IPS-18a (cell line): ENCODE results near the gene INCENP.

Experiments
- H3K27ac ChIP-seq: one replicate; pipeline ENCODE4 v1.5.1; 2013; ENCODE audit warnings: low read length
- H3K27me3 ChIP-seq: one replicate; pipeline ENCODE4 v1.6.1; 2013; ENCODE audit warnings: mild to moderate bottlenecking, low read length; ENCODE audit not compliant: control insufficient read depth, insufficient read depth
- H3K36me3 ChIP-seq: one replicate; pipeline ENCODE4 v1.6.1; 2013; ENCODE audit warnings: low read depth, low read length; ENCODE audit not compliant: control insufficient read depth
- H3K4me1 ChIP-seq: one replicate; pipeline ENCODE4 v1.6.1; 2013; ENCODE audit warnings: low read depth, low read length; ENCODE audit not compliant: control insufficient read depth
- H3K4me3 ChIP-seq: one replicate; pipeline ENCODE4 v1.5.1; 2013; ENCODE audit warnings: low read length
- H3K9ac ChIP-seq: one replicate; pipeline ENCODE4 v1.6.1; 2013; ENCODE audit warnings: mild to moderate bottlenecking, low read length, moderate library complexity
- H3K9me3 ChIP-seq: one replicate; pipeline ENCODE4 v1.6.1; 2013; ENCODE audit warnings: low read depth, low read length; ENCODE audit not compliant: control insufficient read depth

The INCENP gene

DNA sequence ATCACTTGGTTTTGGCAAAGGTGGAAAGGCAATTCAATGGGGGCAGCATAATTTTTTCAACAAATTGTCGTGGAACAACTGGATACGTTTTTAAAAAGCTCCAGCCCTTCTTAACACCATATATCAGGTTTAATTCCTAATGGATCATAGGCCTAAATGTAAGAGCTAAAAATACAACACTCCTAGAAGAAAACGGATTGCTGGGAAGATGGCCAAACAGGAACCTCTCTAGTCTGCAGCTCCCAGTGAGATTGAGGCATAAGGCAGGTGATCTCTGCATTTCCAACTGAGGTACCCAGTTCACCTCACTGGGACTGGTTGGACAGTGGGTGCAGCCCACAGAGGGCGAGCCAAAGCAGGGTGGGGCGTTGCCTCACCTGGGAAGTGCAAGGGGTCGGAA, 33.8 kb downstream of the INCENP start:
- Histone ChIP-seq H3K4me1 (no peaks in the 10 kb centered on the region), H3K9ac (no peak overlapping the region), H3K4me3 (no peak overlapping the region), H3K27me3 (no peaks in the 10 kb centered on the region), H3K36me3 (peaks cover 6% of the 10 kb centered on the region), H3K9me3 (no peaks in the 10 kb centered on the region), H3K27ac (no peak overlapping the region)

DNA sequence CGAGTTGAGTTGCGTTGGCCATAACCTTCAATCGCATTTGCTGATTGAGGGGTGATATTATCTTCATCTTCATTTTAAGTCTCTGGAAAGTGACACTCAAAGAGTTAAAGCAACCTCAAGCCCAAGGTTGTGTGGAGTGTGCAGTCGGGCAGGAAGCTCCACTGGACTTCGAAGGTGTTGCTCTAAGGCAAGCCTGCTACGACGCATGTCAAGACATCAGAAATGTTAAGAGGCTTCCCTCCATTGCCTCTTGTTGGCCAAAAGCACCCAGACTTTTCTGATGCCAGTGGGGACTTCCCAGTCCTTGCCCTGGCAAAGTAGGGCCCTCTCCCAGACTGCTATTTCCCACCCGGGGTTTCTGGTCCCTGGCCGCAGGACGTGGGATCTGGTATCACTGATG, 42.6 kb downstream of the INCENP start:
- Histone ChIP-seq H3K4me3 (no peak overlapping the region), H3K9me3 (no peaks in the 10 kb centered on the region)

DNA sequence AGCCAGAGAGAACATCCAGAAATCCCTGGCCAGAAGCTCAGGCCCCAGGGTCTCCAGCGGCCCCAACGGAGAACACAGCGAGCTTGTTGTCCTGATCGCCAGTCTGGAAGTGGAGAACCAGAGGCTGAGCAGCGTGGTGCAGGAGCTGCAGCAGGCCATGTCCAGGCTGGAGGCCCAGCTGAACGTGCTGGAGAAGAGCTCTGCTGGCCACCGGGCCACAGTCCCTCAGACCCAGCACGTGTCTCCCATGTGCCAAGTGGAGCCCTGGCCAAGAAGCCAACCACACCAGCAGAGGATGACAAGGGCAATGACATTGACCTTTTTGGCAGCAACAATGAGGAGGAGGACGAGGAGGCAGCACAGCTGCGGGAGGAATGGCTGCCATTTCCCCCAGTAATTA, 45.6 kb downstream of the INCENP start:
- no peaks in the 10 kb centered on the region for H3K9me3 ChIP-seq
- H3K27me3 ChIP-seq: peaks cover 7% of the 10 kb centered on the region
- H3K4me3 ChIP-seq: no peak overlapping the region
- no peaks in the 10 kb centered on the region for H3K4me1 ChIP-seq
- H3K9ac ChIP-seq: no peak overlapping the region
- no peaks in the 10 kb centered on the region for H3K36me3 ChIP-seq
- no peak overlapping the region for H3K27ac ChIP-seq

More for the DNA sequence above, 42.6 kb downstream of the INCENP start:
- Histone ChIP-seq H3K27ac (no peak overlapping the region), H3K27me3 (peaks cover 1% of the 10 kb centered on the region), H3K9ac (no peak overlapping the region), H3K4me1 (no peaks in the 10 kb centered on the region), H3K36me3 (no peaks in the 10 kb centered on the region)

DNA sequence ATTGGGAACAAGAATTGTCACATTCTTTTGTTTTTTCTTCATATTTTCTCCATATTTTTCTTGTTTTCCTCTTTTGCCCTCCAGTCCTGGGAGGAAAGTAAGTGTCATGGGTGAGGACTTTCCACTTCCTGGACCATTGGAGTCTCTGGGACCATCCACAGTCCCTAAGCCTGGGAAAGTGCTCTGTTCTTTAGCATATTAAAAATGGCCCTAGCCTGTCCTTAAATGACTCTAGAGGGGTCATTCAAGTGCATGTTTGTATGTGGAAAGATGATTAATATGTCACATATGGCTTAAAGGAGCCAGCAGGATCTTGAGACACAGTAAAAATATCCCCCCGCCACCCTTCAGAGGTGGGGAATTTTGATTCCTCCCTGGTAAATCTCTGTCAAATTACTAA, 46.1 kb downstream of the INCENP start:
- no peaks in the 10 kb centered on the region for H3K9me3 ChIP-seq
- H3K9ac ChIP-seq: no peak overlapping the region
- H3K27ac ChIP-seq: no peak overlapping the region
- no peak overlapping the region for H3K4me3 ChIP-seq
- H3K4me1 ChIP-seq: no peaks in the 10 kb centered on the region
- H3K27me3 ChIP-seq: peaks cover 7% of the 10 kb centered on the region
- H3K36me3 ChIP-seq: no peaks in the 10 kb centered on the region

DNA sequence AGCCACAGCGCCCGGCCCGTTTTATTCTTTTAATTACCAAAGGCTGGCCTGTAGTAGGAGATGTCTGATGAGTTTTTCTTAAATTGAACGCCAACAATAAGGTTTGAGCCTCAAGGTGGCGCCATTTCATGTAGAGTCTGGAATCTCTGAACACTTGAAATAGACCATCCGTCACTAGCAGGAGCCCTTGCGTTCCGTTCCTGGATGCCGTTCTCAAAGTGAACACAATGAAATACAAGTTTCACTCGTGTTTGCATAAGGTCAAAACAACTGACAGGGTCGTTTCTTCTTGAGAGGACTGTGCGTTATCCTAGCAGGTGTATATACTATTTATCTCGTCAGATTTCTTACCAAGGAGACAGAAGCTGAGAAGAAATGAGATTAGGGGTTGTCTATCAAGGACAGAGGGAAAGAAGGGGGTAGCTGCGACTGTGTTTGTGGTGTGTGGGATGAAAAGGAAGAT, 47.5 kb downstream of the INCENP start:
- Histone ChIP-seq H3K4me3 (no peak overlapping the region), H3K27ac (no peak overlapping the region), H3K9ac (no peak overlapping the region), H3K4me1 (no peaks in the 10 kb centered on the region), H3K27me3 (peaks cover 7% of the 10 kb centered on the region), H3K9me3 (no peaks in the 10 kb centered on the region), H3K36me3 (no peaks in the 10 kb centered on the region)

DNA sequence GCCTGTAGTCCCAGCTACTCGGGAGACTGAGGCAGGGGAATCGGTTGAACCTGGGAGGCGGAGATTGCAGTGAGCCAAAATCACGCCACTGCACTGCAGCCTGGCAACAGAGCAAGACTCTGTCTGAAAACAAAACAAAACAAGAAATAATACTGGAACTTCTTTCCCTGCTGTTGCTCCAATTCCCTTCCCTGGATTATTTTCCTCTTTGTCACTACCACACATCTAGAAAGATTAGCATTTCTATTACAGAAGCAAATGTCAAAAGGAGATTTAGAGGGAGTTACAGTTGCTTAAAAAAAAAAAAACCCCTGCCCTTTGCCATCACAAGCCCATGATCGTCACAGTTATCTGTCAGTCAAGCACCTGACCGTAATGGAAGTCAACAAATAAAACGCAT, 48.5 kb downstream of the INCENP start:
- Histone ChIP-seq H3K9ac (no peak overlapping the region), H3K36me3 (no peaks in the 10 kb centered on the region), H3K4me1 (no peaks in the 10 kb centered on the region), H3K27me3 (peaks cover 7% of the 10 kb centered on the region), H3K9me3 (no peaks in the 10 kb centered on the region), H3K27ac (no peak overlapping the region), H3K4me3 (no peak overlapping the region)

DNA sequence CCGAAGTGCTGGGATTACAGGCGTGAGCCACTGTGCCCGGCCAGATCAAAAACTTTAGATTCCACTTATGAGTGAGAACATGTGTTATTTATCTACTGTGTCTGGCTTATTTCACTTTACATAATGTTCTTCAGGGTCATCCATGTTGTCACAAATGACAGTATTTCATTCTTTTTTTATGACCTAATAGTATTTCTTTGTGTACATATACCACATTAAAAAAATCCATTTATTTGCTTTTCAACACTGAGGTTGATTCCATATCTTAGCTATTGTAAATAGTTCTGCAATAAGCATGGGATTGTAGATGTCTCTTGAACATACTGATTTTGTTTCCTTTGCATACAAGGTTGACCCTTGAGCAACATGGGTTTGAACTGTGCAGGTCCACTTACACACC, 53.0 kb downstream of the INCENP start:
- Histone ChIP-seq H3K36me3 (no peaks in the 10 kb centered on the region), H3K27me3 (peaks cover 1% of the 10 kb centered on the region), H3K9ac (no peak overlapping the region), H3K4me3 (no peak overlapping the region), H3K9me3 (no peaks in the 10 kb centered on the region), H3K27ac (no peak overlapping the region), H3K4me1 (no peaks in the 10 kb centered on the region)

DNA sequence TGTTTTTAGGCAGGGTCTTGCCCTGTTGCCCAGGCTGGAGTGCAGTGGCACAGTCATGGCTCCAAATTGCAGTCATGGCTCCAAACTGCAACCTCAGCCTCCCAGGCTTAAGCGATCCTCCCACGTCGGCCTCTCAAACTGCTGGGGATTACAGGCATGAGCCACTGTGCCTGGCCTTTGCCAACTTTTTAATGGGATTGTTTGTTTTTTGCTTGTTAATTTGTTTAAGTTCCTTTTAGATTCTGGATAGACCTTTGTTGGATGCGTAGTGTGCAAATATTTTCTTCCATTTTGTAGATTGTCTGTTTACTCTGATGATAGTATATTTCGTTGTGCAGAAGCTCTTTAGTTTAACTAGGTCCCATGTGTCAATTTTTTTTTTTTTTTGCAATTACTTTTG, 56.2 kb downstream of the INCENP start:
- H3K9ac ChIP-seq: no peak overlapping the region
- no peak overlapping the region for H3K27ac ChIP-seq
- no peaks in the 10 kb centered on the region for H3K4me1 ChIP-seq
- H3K36me3 ChIP-seq: no peaks in the 10 kb centered on the region
- no peaks in the 10 kb centered on the region for H3K27me3 ChIP-seq
- H3K4me3 ChIP-seq: no peak overlapping the region
- H3K9me3 ChIP-seq: no peaks in the 10 kb centered on the region

DNA sequence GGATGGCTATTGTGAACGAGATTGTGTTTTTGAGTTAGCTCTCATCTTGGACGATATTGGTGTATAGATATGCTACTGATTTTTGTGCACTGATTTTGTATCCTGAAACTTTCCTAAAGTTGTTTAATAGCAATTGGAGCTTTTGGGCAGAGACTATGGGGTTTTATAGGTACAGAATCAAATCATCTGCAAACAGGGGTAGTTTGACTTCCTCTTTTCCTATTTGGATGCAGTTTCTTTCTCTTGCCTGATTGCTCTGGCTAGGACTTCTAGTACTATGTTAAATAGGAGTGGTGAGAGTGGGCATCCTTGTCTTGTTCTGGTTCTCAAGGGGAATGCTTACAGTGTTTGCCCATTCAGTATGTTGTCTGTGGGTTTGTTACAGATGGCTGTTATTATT, 57.3 kb downstream of the INCENP start:
- no peaks in the 10 kb centered on the region for H3K4me1 ChIP-seq
- H3K9me3 ChIP-seq: no peaks in the 10 kb centered on the region
- no peaks in the 10 kb centered on the region for H3K27me3 ChIP-seq
- no peak overlapping the region for H3K4me3 ChIP-seq
- H3K9ac ChIP-seq: no peak overlapping the region
- no peak overlapping the region for H3K27ac ChIP-seq
- no peaks in the 10 kb centered on the region for H3K36me3 ChIP-seq

DNA sequence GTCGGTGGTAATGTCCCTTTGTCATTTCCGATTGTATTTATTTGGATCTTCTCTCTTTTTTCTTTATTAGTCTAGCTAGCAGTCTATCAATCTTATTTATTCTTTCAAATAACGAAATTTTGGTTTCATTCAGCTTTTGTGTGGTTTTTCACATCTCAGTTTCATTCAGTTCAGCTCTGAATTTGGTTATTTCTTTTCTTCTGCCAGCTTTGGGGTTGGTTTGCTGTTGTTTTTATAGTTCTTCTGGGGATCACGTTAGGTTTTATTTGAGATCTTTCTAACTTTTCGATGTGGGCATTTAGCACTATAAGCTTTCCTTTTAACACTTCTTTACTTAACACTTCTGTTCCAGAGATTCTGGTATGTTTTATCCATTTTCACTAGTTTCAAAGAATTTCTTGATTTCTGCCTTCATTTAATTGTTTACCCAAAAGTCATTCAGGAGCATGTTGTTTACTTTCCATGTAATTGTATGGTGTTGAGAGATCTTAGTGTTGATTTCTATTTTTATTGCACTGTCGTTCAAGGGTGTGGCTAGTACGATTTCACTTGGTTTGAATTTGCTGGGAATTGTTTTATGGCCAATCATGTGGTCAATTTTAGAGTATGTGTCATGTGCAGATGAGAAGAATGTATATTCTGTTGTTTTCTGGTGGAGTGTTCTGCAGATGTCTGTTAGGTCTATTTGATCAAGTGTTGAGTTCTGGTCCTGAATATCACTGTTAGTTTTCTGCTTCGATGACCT, 58.5 kb downstream of the INCENP start:
- Histone ChIP-seq H3K27ac (no peak overlapping the region), H3K9ac (no peak overlapping the region), H3K4me3 (no peak overlapping the region), H3K9me3 (no peaks in the 10 kb centered on the region), H3K4me1 (no peaks in the 10 kb centered on the region), H3K27me3 (no peaks in the 10 kb centered on the region), H3K36me3 (no peaks in the 10 kb centered on the region)

DNA sequence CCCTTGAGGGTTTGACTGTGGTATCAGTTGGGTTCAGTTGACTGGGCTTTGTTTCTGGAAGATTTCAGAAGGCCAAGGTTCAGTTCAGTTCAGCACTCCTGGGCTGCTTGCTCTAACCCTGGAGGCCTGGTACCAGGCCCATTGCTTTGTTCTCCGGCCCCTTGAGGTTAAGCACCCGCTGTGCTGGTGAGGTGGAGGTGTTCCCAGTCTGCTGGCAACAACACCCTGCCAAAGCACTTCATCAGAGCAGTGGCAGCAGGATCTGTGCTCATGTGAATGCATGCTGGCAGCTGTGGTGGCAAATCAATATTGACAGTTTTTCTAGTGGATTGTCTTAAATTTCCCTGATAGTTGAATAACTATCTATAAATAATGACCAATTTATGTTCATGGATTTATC, 62.4 kb downstream of the INCENP start:
- Histone ChIP-seq H3K27ac (no peak overlapping the region), H3K4me3 (no peak overlapping the region), H3K4me1 (no peaks in the 10 kb centered on the region), H3K36me3 (no peaks in the 10 kb centered on the region), H3K9ac (no peak overlapping the region), H3K27me3 (no peaks in the 10 kb centered on the region), H3K9me3 (no peaks in the 10 kb centered on the region)

DNA sequence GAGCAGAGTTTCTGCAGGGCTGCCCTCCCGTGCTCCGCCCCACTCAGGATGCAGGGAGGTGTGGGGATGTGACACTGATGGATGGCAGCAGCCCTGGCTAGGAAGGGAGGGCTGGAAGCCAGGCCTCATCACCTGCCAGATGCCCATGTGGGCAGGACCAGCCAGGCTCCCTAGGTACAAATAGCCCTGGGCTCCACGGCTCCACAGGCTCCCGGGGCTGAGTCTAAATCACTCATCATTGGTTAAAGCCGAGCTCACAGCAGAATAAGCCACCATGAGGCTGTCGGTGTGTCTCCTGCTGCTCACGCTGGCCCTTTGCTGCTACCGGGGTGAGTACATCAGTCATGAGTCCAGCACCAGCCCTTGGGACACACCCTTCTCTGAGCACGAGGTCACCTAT, 66.2 kb downstream of the INCENP start, which contains the start of gene SCGB1D1:
SCGB1D1 (plus strand) TSS at position 206 of the 400 bp plus-strand sequence; CDS start at position 275, 69 bp downstream.
- no peaks in the 10 kb centered on the region for H3K9me3 ChIP-seq
- no peaks in the 10 kb centered on the region for H3K27me3 ChIP-seq
- no peak within 1 kb of the TSS for H3K27ac ChIP-seq
- H3K9ac ChIP-seq: no peak within 1 kb of the TSS
- H3K4me3 ChIP-seq: no peak within 1 kb of the TSS
- no peaks in the 10 kb centered on the region for H3K4me1 ChIP-seq
- H3K36me3 ChIP-seq: no peaks in the 10 kb centered on the region
